Body of pancreas (tissue), 4 donors: ENCODE results near the gene TRPV2.

Experiments
- POLR2A ChIP-seq, 3 donors: fragments of 450-650 bp; IDR thresholded peaks; one replicate each; pipeline ENCODE4 v1.6.1; 2016; ENCODE audit warnings: antibody characterized with exemption in 3 of 3, mild to moderate bottlenecking in 2 of 3
- TF ChIP-seq, protein P1 (sequence below), 7 experiments: fragments of 450-650 bp in 4 of 7; fragments of 200-600 bp in 3 of 7; sonication (generic) in 3 of 7; IDR thresholded peaks; one replicate each; pipeline ENCODE4 v1.5.1; 2016 to 2019; ENCODE audit warnings: antibody characterized with exemption in 7 of 7

DNA sequence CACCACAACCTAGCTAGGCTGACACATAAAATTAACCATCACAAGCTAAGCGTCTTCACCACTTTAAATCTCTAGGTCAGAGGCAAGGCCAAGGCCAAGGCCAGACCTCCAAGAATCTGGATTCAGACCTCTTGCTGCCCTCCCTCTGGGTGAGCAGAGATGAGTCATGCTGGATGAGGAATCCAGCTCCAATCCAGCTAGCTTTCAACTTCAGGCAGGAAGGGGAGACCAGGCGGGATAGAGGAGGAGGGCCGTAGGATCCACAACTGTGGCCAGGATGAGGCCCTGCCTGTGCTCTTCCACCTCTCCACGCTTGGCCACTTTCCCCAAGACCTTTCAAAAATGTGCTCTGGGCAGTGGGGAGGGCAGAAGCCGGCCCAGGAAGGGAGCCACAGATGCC, 61.9 kb downstream of the TRPV2 start:
- TF ChIP-seq, protein P1, sequence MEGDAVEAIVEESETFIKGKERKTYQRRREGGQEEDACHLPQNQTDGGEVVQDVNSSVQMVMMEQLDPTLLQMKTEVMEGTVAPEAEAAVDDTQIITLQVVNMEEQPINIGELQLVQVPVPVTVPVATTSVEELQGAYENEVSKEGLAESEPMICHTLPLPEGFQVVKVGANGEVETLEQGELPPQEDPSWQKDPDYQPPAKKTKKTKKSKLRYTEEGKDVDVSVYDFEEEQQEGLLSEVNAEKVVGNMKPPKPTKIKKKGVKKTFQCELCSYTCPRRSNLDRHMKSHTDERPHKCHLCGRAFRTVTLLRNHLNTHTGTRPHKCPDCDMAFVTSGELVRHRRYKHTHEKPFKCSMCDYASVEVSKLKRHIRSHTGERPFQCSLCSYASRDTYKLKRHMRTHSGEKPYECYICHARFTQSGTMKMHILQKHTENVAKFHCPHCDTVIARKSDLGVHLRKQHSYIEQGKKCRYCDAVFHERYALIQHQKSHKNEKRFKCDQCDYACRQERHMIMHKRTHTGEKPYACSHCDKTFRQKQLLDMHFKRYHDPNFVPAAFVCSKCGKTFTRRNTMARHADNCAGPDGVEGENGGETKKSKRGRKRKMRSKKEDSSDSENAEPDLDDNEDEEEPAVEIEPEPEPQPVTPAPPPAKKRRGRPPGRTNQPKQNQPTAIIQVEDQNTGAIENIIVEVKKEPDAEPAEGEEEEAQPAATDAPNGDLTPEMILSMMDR (IDR thresholded peaks at IDR 0.05): no peak
- no peak for TF ChIP-seq POLR2A (IDR thresholded peaks at IDR 0.05)
